ENCODE measurements around the gene SUPT20HL2.
A peak's percentile ranks its signal among the peaks of the same experiment; 100 is the strongest.

The SUPT20HL2 gene

GRCh38 chrX:24306440-24306839 is 7.4 kb downstream of the SUPT20HL2 start:
- in situ Hi-C loops (cut with HindIII; ENCODE audit: low sequenced_read_pairs) = no loop called here
- no peak overlapping the region for H3K4me3 ChIP-seq (ENCODE audit: low read depth, low read length)
- peak; percentile 8 for TF ChIP-seq CTCF (IDR thresholded peaks at IDR 0.05; ENCODE audit: low read depth, low read length, missing control alignments)
- DNase-seq (ENCODE audit: low read depth) = no peak

GRCh38 chrX:24305905-24306304 is 8.0 kb downstream of the SUPT20HL2 start:
- no peak for TF ChIP-seq CTCF (IDR thresholded peaks at IDR 0.05; ENCODE audit: low read depth, low read length, missing control alignments)
- DNase-seq (ENCODE audit: low read depth) = no peak
- in situ Hi-C loops (cut with HindIII; ENCODE audit: low sequenced_read_pairs) = no loop called here

GRCh38 chrX:24301806-24302205 is 12.1 kb downstream of the SUPT20HL2 start:
- TF ChIP-seq CTCF (IDR thresholded peaks at IDR 0.05; ENCODE audit: low read depth, low read length, missing control alignments) = no peak
- in situ Hi-C loops (cut with HindIII; ENCODE audit: low sequenced_read_pairs) = no loop called here
- H3K4me3 ChIP-seq (ENCODE audit: low read depth, low read length) = no peak overlapping the region
- DNase-seq (ENCODE audit: low read depth) = no peak

More at GRCh38 chrX:24305905-24306304, 8.0 kb downstream of the SUPT20HL2 start:
- H3K4me3 ChIP-seq (ENCODE audit: low read depth, low read length) = no peak overlapping the region

GRCh38 chrX:24301060-24301459 is 12.8 kb downstream of the SUPT20HL2 start:
- in situ Hi-C loops (cut with HindIII; ENCODE audit: low sequenced_read_pairs) = no loop called here
- H3K4me3 ChIP-seq (ENCODE audit: low read depth, low read length) = no peak overlapping the region
- no peak for TF ChIP-seq CTCF (IDR thresholded peaks at IDR 0.05; ENCODE audit: low read depth, low read length, missing control alignments)
- no peak for DNase-seq (ENCODE audit: low read depth)

- in situ Hi-C loops (cut with HindIII; ENCODE audit: low sequenced_read_pairs) = no loop called here
- no peak overlapping the region for H3K4me3 ChIP-seq (ENCODE audit: low read depth, low read length)
- no peak for DNase-seq (ENCODE audit: low read depth)
- no peak for TF ChIP-seq CTCF (IDR thresholded peaks at IDR 0.05; ENCODE audit: low read depth, low read length, missing control alignments)
These were observed 15.7 kb downstream of the SUPT20HL2 start for GRCh38 chrX:24298191-24298590.

- DNase-seq (ENCODE audit: low read depth) = no peak
- in situ Hi-C loops (cut with HindIII; ENCODE audit: low sequenced_read_pairs) = no loop called here
- peak; percentile 22 for TF ChIP-seq CTCF (IDR thresholded peaks at IDR 0.05; ENCODE audit: low read depth, low read length, missing control alignments)
- H3K4me3 ChIP-seq (ENCODE audit: low read depth, low read length) = no peak overlapping the region
These were observed 19.2 kb downstream of the SUPT20HL2 start for GRCh38 chrX:24294619-24295018.

GRCh38 chrX:24293412-24293811 is 20.5 kb downstream of the SUPT20HL2 start:
- TF ChIP-seq CTCF (IDR thresholded peaks at IDR 0.05; ENCODE audit: low read depth, low read length, missing control alignments) = no peak
- DNase-seq (ENCODE audit: low read depth) = no peak
- no peak overlapping the region for H3K4me3 ChIP-seq (ENCODE audit: low read depth, low read length)
- in situ Hi-C loops (cut with HindIII; ENCODE audit: low sequenced_read_pairs) = no loop called here

Measured in astrocyte of the cerebellum (primary cell).